Activated CD8-positive, alpha-beta memory T cell treated with anti-CD3 and anti-CD28 coated beads, Interleukin-2, amount 10 ng/mL, durations not matched to agents 7 days and 5 days (primary cell): ENCODE data around the gene TNFRSF4. TPM values are rescaled to one million over a fixed set of nuclear protein-coding genes. Genes with fewer than 3 reads are reported as not detected.

Source experiments
- ATAC-seq: fragments of 150-1000 bp; cut with Tn5 transposase; one replicate; pipeline ENCODE4 v1.10.0; 2021; ENCODE audit warnings: moderate library complexity
- CTCF ChIA-PET: fragments of 350-600 bp; sonication (Branson Sonifier 250); formaldehyde crosslinking; loops from one replicate; lab custom pipeline; 2021; ENCODE audit warnings: antibody characterized with exemption; lab: Charles Lee
- DNase-seq: peaks from one replicate; pipeline ENCODE4 v3.0.0-alpha.2; 2020
- H3K27ac Mint-ChIP-seq: one replicate; pipeline ENCODE4 v1.8.0; 2021; ENCODE audit warnings: mild to moderate bottlenecking, mixed read lengths
- H3K27me3 Mint-ChIP-seq: one replicate; pipeline ENCODE4 v1.8.0; 2021; ENCODE audit warnings: mixed read lengths
- H3K36me3 Mint-ChIP-seq: one replicate; pipeline ENCODE4 v1.8.0; 2021; ENCODE audit warnings: mild to moderate bottlenecking, mixed read lengths
- H3K4me1 Mint-ChIP-seq: one replicate; pipeline ENCODE4 v1.8.0; 2021; ENCODE audit warnings: mixed read lengths
- H3K4me3 Mint-ChIP-seq: one replicate; pipeline ENCODE4 v1.8.0; 2021; ENCODE audit warnings: mild to moderate bottlenecking, moderate library complexity, mixed read lengths
- H3K9me3 Mint-ChIP-seq: one replicate; pipeline ENCODE4 v1.8.0; 2022; ENCODE audit warnings: low read depth, mixed read lengths
- total RNA-seq, 2 experiments: library from RNA; stranded (reverse); gene quantifications; one replicate each; pipeline ENCODE4 v1.2.3, GENCODE V29; 2021

The TNFRSF4 gene
- total RNA-seq, 2 experiments from 2014 or later = 8.1 to 72.4 TPM

DNA sequence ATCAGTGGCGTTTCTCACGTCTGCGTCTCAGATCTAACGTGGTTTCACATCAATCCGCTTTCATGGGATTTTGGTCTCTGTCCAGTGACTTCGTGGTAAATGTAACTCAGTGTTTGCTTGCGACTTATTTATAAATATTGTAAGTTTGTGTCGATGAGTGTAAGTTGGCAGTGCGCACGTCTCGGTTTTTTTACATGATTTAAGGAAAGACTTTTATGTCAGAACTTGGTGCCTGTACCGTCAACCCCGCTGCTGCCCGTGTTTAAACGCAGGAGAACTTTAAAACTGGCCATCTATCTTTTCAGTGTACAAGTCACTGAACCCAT is 19.6 kb upstream of the TNFRSF4 start:
- no peaks in the 10 kb centered on the region for H3K27me3 Mint-ChIP-seq
- H3K4me1 Mint-ChIP-seq = peaks cover 30% of the 10 kb centered on the region
- H3K27ac Mint-ChIP-seq = peak overlapping the region; percentile 72
- DNase-seq (no peak), ATAC-seq (no peak)
- H3K4me3 Mint-ChIP-seq = peak overlapping the region; percentile 66
- no peaks in the 10 kb centered on the region for H3K9me3 Mint-ChIP-seq
- CTCF ChIA-PET = no interaction called here
- peaks cover 18% of the 10 kb centered on the region for H3K36me3 Mint-ChIP-seq

DNA sequence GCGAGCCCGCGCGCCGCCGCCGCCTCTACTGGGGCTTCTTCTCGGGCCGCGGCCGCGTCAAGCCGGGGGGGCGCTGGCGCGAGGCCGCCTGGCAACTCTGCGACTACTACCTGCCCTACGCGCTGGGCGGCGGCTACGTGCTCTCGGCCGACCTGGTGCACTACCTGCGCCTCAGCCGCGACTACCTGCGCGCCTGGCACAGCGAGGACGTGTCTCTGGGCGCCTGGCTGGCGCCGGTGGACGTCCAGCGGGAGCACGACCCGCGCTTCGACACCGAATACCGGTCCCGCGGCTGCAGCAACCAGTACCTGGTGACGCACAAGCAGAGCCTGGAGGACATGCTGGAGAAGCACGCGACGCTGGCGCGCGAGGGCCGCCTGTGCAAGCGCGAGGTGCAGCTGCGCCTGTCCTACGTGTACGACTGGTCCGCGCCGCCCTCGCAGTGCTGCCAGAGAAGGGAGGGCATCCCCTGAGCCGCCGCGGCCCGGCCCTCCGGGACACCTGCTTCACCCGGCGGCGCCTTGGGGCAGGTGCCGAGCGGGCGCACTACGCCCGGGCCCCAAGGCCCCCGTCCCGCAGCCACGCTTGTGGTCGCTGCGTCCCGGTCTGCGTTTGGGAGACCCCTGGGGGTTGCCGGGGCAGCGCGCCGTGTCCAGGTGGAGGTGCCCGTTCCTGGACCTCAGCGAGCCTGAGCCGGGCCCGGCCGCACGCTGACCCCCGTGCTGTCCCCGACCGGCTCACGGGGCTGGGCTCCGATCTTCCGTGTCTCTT is 19.0 kb upstream of the TNFRSF4 start:
- DNase-seq (no peak), ATAC-seq (no peak)
- CTCF ChIA-PET = interaction anchor here (4.8 kb wide), 1 partner anchor 111 kb away, joined by 43 read pairs; no protein-coding TSS in a partner anchor
- Mint-ChIP-seq H3K9me3 (no peaks in the 10 kb centered on the region), H3K27me3 (no peaks in the 10 kb centered on the region), H3K4me1 (peaks cover 30% of the 10 kb centered on the region), H3K4me3 (peak overlapping the region; percentile 66), H3K27ac (peak overlapping the region; percentile 72), H3K36me3 (peaks cover 20% of the 10 kb centered on the region)

DNA sequence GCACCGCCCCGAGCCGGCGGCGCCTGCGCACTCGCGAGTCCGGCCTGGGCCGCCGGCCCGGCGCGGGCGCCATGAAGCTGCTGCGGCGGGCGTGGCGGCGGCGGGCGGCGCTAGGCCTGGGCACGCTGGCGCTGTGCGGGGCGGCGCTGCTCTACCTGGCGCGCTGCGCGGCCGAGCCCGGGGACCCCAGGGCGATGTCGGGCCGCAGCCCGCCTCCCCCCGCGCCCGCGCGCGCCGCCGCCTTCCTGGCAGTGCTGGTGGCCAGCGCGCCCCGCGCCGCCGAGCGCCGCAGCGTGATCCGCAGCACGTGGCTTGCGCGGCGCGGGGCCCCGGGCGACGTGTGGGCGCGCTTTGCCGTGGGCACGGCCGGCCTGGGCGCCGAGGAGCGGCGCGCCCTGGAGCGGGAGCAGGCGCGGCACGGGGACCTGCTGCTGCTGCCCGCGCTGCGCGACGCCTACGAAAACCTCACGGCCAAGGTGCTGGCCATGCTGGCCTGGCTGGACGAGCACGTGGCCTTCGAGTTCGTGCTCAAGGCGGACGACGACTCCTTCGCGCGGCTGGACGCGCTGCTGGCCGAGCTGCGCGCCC is 18.3 kb upstream of the TNFRSF4 start, which contains the start of gene B3GALT6:
Gene B3GALT6 (plus strand): TSS at position 30 of the 588 bp plus-strand sequence. CDS start 42 bp downstream, at position 72.
- CTCF ChIA-PET = interaction anchor here (4.8 kb wide), 1 partner anchor 110 kb away, joined by 43 read pairs; no protein-coding TSS in a partner anchor
- peak within 1 kb of the TSS; percentile 87 for H3K27ac Mint-ChIP-seq
- ATAC-seq = no peak
- no peaks in the 10 kb centered on the region for H3K9me3 Mint-ChIP-seq
- peak within 1 kb of the TSS; percentile 91 for H3K4me3 Mint-ChIP-seq
- no peak for DNase-seq
- no peaks in the 10 kb centered on the region for H3K27me3 Mint-ChIP-seq
- peaks cover 22% of the 10 kb centered on the region for H3K36me3 Mint-ChIP-seq
- peaks cover 30% of the 10 kb centered on the region for H3K4me1 Mint-ChIP-seq

DNA sequence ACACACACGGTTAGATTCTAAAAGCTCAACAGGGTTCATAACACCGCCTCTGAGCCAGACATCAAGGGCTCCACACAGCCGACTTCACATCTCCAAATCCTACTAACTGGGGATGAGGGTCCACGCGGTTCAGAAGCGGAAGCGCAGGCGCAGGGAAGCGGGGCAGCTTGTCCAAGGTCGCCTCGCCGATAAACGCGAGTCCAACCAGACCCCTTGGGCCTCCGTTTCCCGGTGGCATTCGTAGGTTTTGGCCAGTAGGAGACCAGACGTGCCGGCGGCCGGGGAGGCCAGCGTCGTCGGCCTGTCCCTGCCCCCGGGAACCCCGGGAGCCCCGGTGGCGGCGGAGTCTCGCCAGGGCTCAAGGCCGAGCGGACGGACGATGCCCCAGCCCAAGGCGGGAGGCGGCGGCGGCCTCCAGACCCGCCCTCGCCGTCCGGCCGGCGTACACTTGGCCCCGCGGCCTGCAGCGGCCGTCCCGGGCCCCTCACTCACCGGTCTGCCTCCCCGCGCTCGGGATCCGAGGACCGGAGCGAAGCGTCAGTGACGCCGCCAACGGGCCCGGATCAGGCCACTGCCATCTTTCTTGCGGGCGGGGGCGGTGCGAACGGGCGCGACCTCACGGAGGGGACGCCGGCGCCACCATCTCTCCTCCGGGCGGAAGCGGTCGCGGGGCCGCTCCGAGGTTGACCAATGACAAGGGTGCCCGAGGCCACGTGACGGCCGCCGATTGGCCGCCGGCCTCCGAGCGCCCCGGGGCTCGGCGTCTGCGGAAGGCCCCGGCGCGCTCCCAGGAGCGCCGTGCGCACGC is 17.7 kb upstream of the TNFRSF4 start, which contains the start of gene SDF4:
Gene SDF4 (minus strand): TSS at position 602 of the 808 bp plus-strand sequence. CDS start 3,229 bp downstream, outside the sequence.
- Mint-ChIP-seq H3K4me1 (peaks cover 30% of the 10 kb centered on the region), H3K27ac (peak within 1 kb of the TSS; percentile 87), H3K9me3 (no peaks in the 10 kb centered on the region), H3K4me3 (peak within 1 kb of the TSS; percentile 91), H3K27me3 (no peaks in the 10 kb centered on the region), H3K36me3 (peaks cover 22% of the 10 kb centered on the region)
- DNase-seq (peak; percentile 97), ATAC-seq (peak; percentile 96)
- CTCF ChIA-PET = interaction anchor here (0.7 to 4.8 kb wide), 12 partner anchors 16 to 167 kb away, joined by 3 to 43 read pairs (median 3); no protein-coding TSS in a partner anchor

DNA sequence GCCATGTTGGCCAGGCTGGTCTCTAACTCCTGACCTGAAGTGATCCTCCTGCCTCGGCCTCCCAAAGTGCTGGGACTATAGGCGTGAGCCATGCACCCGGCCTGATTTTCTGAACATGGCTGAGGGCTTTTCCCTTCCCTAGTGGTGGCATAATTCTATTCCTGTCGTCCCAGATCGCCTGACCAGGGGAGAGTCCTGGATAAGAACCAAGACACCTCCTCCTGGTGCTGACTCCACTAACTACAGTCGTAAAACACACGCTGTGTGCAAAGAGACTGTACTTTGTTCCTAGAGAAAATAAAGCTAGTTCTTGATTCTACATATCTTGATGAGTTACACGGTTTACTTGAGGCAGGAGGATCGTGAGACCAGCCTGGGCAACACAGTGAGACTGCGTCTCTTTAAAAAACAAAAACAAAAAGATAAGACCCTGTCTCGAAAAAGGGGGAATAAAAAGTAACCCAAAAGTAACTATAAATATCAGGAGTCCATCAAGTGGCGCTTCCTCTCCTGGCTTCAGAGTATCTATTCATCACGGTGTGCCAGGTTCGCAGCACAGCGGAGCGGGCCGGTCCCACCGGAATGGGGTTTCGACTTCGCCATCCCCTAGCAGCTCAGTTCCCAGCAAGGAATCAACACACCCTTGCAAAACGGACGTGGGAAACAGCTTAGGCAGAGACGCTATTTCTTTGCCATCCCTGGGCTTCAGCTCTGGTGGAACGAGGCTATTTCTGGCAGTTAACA is 16.9 kb upstream of the TNFRSF4 start:
- CTCF ChIA-PET = interaction anchor here (0.7 to 4.8 kb wide), 13 partner anchors 15 to 167 kb away, joined by 3 to 43 read pairs (median 3); no protein-coding TSS in a partner anchor
- no peaks in the 10 kb centered on the region for H3K9me3 Mint-ChIP-seq
- H3K27ac Mint-ChIP-seq = peak overlapping the region; percentile 87
- peaks cover 30% of the 10 kb centered on the region for H3K4me1 Mint-ChIP-seq
- no peaks in the 10 kb centered on the region for H3K27me3 Mint-ChIP-seq
- peak overlapping the region; percentile 91 for H3K4me3 Mint-ChIP-seq
- no peak for DNase-seq
- no peak for ATAC-seq
- peaks cover 28% of the 10 kb centered on the region for H3K36me3 Mint-ChIP-seq

DNA sequence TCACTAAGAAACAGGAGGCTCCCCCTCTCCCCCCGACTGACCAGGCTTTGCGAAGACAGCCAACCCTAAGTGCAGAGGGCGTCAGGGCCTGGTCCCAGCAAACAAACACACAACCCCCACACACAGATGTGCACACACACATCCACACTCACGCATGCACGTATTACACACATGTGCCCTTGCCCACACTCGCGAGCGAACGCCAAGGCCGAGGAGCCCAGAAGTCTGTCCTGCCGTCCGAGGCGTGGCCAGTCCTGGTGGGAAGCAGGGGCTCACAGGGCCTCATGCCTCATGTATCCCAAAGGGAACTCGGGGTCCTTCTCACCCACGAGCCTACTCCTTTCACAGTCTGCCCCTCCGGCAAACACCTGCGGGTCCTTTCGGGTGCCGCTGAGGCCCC is 15.8 kb upstream of the TNFRSF4 start:
- no peak for DNase-seq
- H3K27ac Mint-ChIP-seq = peak overlapping the region; percentile 45
- no peaks in the 10 kb centered on the region for H3K27me3 Mint-ChIP-seq
- H3K4me1 Mint-ChIP-seq = peaks cover 33% of the 10 kb centered on the region
- peaks cover 35% of the 10 kb centered on the region for H3K36me3 Mint-ChIP-seq
- peak overlapping the region; percentile 91 for H3K4me3 Mint-ChIP-seq
- ATAC-seq = no peak
- H3K9me3 Mint-ChIP-seq = no peaks in the 10 kb centered on the region
- CTCF ChIA-PET = interaction anchor here (4.8 kb wide), 1 partner anchor 108 kb away, joined by 43 read pairs; no protein-coding TSS in a partner anchor

DNA sequence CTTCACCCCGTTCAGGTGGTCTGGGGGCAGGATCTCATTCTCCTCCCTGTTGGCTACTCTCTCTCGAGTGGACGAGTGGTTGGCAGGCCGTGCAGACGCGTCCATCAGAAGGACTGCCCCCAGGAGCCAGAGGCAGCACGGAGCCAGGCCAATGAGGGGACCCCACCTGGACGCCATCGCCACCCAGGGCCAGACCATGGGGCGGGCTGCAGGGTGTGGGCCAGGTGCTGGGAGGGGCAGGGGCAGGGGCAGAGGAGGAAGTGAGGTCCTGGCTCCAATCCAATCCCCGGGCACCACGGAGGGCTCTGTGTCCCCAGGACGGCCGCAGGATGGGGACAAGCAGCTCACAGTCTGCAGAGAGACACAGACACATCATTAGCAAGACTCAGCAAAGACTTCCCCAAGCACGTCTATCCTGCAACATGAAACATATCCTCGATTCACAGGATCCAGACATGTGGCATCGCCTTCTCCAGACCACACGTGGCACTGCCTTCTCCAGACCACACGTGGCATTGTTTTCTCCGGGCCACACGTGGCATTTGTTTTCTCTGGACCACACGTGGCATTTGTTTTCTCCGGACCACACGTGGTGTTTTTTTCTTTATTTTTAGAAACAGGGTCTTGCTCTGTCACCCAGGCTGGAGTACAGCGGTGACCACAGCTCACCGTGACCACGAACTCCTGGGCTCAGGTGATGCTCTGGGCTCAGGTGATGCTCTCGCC is 14.8 kb upstream of the TNFRSF4 start:
- DNase-seq (no peak), ATAC-seq (no peak)
- Mint-ChIP-seq H3K36me3 (peaks cover 36% of the 10 kb centered on the region), H3K27ac (no peak overlapping the region), H3K9me3 (no peaks in the 10 kb centered on the region), H3K27me3 (no peaks in the 10 kb centered on the region), H3K4me3 (no peak overlapping the region), H3K4me1 (peaks cover 23% of the 10 kb centered on the region)
- CTCF ChIA-PET = interaction anchor here (4.8 kb wide), 1 partner anchor 107 kb away, joined by 43 read pairs; no protein-coding TSS in a partner anchor

DNA sequence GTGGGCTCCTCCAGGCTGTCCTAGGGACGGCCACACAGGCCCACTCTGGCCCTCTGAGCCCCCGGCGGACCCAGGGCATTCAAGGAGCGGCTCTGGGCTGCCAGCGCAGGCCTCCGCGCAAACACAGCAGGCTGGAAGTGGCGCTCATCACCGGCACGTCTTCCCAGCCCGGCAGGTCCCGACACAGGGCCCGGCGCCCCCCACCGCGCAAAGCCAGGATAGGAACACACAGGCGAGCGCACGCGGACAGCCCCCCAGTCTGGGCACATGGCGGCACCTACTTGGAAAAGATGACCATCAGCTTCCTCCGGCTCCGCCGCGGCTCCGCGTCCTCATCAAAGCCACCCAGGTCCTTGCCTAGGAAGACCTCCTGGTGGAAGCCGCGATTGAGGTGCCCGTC is 14.2 kb upstream of the TNFRSF4 start:
- Mint-ChIP-seq H3K27ac (no peak overlapping the region), H3K4me1 (peaks cover 19% of the 10 kb centered on the region), H3K9me3 (no peaks in the 10 kb centered on the region), H3K4me3 (no peak overlapping the region), H3K36me3 (peaks cover 33% of the 10 kb centered on the region), H3K27me3 (no peaks in the 10 kb centered on the region)
- ATAC-seq (no peak), DNase-seq (no peak)
- CTCF ChIA-PET = interaction anchor here (4.8 kb wide), 1 partner anchor 106 kb away, joined by 43 read pairs; no protein-coding TSS in a partner anchor

DNA sequence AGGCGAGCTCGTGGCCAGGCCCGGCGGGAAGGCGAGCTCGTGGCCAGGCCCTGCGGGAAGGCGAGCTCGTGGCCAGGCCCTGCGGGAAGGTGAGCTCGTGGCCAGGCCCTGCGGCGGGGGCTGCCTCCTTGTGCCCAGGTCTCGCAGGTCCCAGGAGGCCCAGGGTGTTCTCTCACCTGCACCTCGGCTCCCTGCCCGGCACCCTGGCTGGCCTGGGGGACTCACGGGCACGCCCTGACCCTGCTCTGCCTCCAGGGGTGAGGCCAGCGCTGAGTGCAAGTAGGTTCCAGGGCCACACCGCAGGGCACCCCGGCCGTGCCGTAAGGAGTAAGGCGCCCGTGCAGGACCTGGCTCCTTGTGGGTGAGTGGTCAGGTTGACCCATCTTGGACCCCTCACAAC is 13.4 kb upstream of the TNFRSF4 start:
- H3K36me3 Mint-ChIP-seq = peaks cover 41% of the 10 kb centered on the region
- ATAC-seq (no peak), DNase-seq (no peak)
- no peak overlapping the region for H3K27ac Mint-ChIP-seq
- H3K27me3 Mint-ChIP-seq = no peaks in the 10 kb centered on the region
- H3K9me3 Mint-ChIP-seq = no peaks in the 10 kb centered on the region
- peaks cover 17% of the 10 kb centered on the region for H3K4me1 Mint-ChIP-seq
- CTCF ChIA-PET = interaction anchor here (2.5 kb wide), 1 partner anchor 105 kb away, joined by 7 read pairs; no protein-coding TSS in a partner anchor
- no peak overlapping the region for H3K4me3 Mint-ChIP-seq

DNA sequence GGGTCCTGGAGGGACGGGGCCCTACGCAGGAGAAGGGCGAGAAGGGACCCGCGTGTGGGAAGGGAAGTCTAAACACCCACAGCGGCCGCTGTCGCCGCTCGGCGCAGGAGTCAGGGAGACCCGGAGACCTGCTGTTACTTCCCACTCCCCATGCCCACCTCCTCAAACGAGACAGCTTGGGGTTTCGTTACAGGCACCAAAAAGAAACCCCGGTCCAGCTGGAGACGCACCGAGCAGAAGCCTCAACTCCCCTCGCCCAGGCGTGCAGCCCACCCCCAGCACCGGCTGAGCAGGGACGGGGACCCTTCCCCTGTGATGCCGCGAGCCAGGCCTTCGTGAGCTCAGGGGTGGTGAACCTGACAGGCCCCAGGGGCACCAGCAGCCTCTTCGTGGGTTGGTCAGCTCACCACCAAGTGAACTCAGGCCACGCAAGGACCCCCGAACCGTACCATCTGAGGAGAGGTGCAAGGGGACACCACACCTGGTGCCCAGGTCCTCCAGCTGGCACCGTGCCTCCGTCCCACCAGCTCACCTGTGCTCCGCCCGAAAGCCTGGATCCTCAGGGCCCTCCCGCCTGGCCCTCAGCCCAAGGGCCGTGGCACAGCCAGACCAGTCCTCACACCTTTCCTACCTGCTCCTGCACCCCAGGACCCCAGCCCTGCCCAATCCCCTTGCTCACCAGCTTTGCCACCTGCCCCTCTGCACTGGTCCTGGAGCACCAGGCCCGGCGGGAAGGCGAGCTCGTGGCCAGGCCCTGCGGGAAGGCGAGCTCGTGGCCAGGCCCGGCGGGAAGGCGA is 12.8 kb upstream of the TNFRSF4 start:
- no peak for DNase-seq
- no peaks in the 10 kb centered on the region for H3K9me3 Mint-ChIP-seq
- peaks cover 17% of the 10 kb centered on the region for H3K4me1 Mint-ChIP-seq
- no peak overlapping the region for H3K4me3 Mint-ChIP-seq
- H3K27me3 Mint-ChIP-seq = no peaks in the 10 kb centered on the region
- peaks cover 43% of the 10 kb centered on the region for H3K36me3 Mint-ChIP-seq
- CTCF ChIA-PET = interaction anchor here (2.5 kb wide), 1 partner anchor 104 kb away, joined by 7 read pairs; no protein-coding TSS in a partner anchor
- no peak overlapping the region for H3K27ac Mint-ChIP-seq
- ATAC-seq = no peak

DNA sequence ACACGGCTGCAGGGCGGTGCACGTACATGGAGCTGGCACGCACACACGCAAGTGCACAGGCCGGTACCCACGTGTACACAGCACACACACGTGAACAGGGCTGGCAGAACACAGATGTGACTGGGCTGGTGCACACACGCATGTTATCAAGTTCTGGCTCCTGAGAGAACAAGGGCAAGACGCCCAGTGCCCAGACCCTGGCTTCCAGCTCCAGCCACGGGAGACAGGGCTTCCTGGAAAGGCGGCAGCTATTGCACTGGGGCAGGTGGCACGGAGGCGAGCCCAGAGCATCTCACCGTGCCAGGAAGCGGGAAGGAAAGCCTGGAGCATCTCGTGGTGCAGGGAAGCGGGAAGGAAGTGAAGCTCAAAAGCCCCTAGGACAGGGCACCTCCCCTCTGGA is 12.0 kb upstream of the TNFRSF4 start:
- CTCF ChIA-PET = interaction anchor here (2.5 kb wide), 1 partner anchor 103 kb away, joined by 7 read pairs; no protein-coding TSS in a partner anchor
- DNase-seq = no peak
- Mint-ChIP-seq H3K27me3 (no peaks in the 10 kb centered on the region), H3K36me3 (peaks cover 46% of the 10 kb centered on the region), H3K27ac (no peak overlapping the region), H3K4me3 (no peak overlapping the region), H3K4me1 (peaks cover 16% of the 10 kb centered on the region), H3K9me3 (no peaks in the 10 kb centered on the region)
- ATAC-seq = no peak
